Stimulated activated CD4-positive, alpha-beta T cell treated with anti-CD3 and anti-CD28 coated beads, TNF-alpha, amount 100 ng/mL, for 24 hours (primary cell): ENCODE data around the gene GKN1.

Source experiments
- DNase-seq, 3 experiments: peaks; one replicate each; pipeline ENCODE4 v3.0.0-alpha.2; 2020; ENCODE audit warnings: low read depth in 3 of 3

The GKN1 gene

GRCh38 chr2:69007603-69008002 is 33.2 kb downstream of the GKN1 start:
- DNase-seq = no peak

GRCh38 chr2:69010437-69011194 is 36.2 kb downstream of the GKN1 start:
- DNase-seq = no peak

- no peak for DNase-seq
Measured at GRCh38 chr2:69011611-69012157, 37.2 kb downstream of the GKN1 start.

- DNase-seq = peak in 1 of 3 experiments; percentile 38
Measured at GRCh38 chr2:69012310-69013141, 38.1 kb downstream of the GKN1 start.

GRCh38 chr2:69013142-69013839 is 38.9 kb downstream of the GKN1 start, which contains the start of gene ANTXR1:
Gene ANTXR1 (plus strand): TSS chr2:69013179. CDS start chr2:69013500, 321 bp downstream.
- DNase-seq = peak in 1 of 3 experiments; percentile 18

DNA sequence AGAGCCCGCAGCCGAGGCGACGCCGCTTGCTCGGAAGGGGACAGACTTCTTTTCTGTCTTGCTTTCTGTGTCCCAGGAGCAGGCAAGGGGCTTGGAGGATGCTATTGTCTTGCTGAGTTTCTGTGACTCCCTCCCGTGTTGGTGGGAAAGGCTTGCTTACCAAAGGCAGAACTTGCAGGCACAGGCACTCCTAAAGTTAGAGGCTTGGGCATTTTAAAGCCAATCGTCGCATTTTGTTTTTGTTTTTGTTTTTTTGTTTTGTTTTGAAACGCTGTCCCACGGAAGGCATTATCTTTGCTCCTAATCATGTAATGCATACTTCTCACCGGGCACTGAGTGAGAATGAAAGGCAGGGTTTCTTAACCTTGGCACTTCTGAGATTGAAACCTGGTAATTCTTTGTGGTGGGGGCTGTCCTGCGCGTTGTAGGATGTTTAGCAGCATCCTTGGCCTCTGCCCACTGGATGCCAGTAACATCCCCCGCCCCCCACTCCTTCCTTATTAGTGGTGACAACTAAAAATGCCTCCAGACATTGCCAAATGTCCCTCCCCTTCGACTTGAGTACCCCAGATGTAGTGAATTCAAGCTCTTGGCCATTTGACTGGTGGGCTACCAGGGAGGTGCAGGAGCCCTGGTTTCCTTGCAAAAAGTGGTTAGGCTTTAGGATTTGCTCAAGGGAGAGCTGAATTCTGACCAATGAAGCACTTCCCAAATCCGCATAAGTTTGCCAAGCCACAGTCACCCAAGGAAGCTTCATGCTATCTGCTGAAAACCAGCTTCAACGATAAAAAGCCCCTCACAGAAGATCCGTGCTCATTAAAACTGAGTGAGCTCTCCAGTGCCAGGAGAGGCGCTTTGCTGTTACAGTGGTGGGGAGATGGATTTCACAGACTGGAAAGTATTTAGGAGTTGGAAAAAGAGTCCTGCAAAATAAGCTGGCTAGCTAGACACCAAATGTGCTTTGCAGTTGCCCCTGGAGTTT is 39.7 kb downstream of the GKN1 start:
- DNase-seq = peak in 1 of 3 experiments; percentile 7

DNA sequence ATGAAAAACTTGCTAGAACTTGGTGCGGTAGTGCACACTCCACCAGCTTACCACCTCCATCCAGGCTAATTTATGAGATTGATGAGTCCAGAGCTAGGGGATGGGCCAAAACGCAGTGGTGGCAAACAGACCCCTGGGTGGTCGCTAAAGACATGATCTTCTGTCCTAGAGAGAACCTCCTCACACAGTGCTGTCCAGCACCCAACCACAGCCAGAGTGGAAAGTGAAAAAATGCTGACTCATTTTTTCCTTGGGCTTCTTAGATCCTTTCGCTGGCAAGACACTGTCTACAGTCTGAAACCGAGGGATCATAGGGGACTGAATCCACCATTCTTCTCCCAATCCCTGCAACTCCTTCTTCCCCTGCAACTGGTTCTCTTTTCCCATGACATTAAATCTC is 42.6 kb downstream of the GKN1 start:
- DNase-seq = no peak

DNA sequence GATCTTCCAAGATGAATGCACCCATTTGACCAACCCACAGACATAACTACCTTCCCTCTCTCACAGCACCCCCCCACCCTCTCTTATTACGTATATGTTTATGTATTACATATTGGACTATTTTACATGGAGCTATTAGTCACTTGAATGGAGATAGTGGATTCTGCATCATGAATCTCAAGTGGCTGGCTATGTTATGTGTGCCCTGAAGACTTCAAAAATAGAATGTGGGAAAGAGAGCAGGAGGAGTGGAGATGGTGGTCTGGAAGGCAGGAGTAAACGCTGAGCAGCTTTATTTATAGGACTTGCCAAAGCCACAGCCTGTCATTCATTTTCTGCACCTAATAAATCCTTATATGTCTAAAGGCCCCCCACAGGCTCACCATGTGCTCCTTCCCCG is 43.4 kb downstream of the GKN1 start:
- DNase-seq = no peak

GRCh38 chr2:69018678-69019095 is 44.3 kb downstream of the GKN1 start:
- no peak for DNase-seq

DNA sequence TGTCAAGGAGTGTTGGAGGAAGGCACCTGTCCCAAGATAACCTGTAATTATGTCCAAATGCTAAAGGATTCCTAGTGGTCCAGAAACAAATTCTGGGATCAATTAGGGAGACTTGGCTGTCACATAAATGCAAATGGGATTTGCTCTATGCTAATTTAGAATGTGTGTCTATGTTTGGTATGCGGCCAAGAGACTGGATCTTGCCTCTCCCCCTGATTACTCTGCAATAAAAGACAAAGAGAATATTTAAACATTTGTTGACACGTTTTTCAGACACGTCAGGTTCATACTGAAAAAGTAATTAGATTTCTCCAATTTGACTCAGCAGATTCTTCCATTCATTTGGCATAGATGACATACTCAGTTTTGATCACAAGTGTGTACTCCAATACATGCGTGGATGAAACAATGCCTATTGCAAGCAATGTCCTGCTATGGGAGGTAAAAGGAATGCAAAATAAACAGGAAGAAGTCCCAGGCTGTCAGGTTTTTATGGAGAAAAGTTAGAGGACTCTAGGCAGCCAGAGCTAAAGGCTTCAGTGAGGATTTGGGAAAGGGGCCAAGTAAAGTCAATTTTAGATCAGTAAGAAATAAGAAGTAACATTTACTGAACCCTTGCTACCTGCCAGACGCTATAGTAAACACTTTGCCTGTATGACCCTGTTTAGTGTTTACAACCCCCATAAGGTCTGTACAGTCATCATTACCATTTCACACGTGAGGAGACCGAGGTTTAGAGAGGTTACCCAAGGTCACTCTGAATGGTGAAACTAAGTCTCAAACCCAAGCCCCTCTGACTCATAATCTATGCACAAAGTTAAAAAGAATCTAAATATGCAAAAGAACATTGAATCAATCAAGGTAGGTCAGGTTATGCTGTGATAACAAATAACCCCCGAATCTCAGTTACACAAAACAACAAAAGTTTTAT is 46.3 kb downstream of the GKN1 start:
- no peak for DNase-seq

GRCh38 chr2:69021727-69022126 is 47.3 kb downstream of the GKN1 start:
- no peak for DNase-seq

DNA sequence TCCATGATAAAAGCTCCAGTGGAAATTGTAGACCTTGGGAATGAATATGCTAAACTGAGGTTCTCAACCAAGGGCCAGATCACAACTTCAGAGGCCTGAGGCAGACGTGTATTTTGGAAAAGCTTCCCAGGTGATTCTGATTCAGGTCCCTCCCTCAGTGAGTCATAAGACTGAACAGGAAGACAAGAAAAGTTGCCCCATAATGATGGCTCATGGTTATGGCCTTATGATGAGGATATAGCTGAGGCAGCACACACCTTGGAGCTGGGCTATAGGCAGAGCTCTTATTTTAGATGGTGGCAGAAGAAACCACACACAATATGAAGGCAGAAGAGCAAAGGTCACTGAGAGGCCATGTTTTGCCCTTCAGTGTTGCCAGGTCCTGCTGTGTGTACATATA is 48.1 kb downstream of the GKN1 start:
- DNase-seq = no peak

- DNase-seq = no peak
Measured at GRCh38 chr2:69023236-69023635, 48.8 kb downstream of the GKN1 start.

DNA sequence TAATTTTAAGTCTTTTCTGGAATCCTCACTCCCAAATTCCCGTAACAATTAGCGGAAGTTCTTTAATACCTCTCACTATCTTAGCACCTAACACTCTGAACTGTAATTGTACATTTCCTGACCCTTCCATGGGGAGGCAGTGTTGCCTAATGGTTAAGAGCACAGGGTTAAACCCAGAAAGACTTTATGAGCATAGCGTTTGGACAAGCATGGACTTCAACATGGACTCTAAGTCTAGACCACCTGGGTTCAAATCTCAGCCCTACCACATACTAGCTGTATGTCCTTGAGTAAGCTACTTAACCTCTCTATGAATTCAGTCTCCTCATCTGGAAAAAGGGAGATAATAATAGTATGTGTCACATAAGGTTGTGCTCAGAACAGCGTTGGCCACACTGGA is 51.6 kb downstream of the GKN1 start:
- DNase-seq = no peak

GRCh38 chr2:69026691-69027459 is 52.4 kb downstream of the GKN1 start:
- DNase-seq = no peak
